SH-SY5Y (cell line): Measurements from ENCODE around the gene LMO7.

Source experiments
- GATA2 ChIP-seq: IDR thresholded peaks from 2 replicates; pipeline ENCODE4 v1.6.1; 2011; ENCODE audit warnings: mild to moderate bottlenecking, low read depth, low read length
- GATA3 ChIP-seq: IDR thresholded peaks from 2 replicates; pipeline ENCODE4 v1.6.1; 2011; ENCODE audit warnings: low read depth, mild to moderate bottlenecking, low read length, moderate library complexity

DNA sequence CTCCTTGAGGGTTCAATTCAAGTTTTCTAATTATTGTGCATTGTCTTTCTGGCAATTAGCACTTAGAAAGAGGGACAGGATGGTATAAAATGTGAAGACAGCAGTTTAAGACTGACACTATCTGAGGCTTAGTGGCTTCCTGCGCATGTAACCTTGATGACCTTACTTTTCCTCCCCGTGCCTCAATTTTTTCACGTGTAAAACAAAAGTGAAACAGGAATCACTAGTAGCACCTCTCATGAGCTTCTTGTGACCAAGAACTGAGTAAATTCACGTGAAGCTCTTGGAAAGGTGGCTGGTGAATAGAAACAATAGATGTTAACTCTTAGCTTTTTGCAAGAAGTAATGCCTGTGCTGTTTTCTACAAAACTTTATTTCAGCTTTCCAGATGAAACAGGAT, 233.9 kb downstream of the LMO7 start:
- TF ChIP-seq GATA2, result no peak
- TF ChIP-seq GATA3, result no peak
